Neural cell (in vitro differentiated cells): ENCODE measurements around the gene VSIG10. TPM values are rescaled to one million over a fixed set of nuclear protein-coding genes. Genes with fewer than 3 reads are reported as not detected.

Experiments
- H2AFZ ChIP-seq: fragments of 200-600, 300-800 bp; sonication (generic), shearing (Covaris generic); 2 replicates; pipeline ENCODE4 v1.6.0; 2014; ENCODE audit warnings: low read depth, mild to moderate bottlenecking, antibody characterized with exemption, low read length, moderate library complexity
- H3F3A ChIP-seq: fragments of 200-600 bp; shearing (Covaris generic); 2 replicates; pipeline ENCODE4 v1.6.1; 2016; ENCODE audit warnings: mild to moderate bottlenecking, moderate library complexity, mixed read lengths, antibody characterized with exemption, low read length; ENCODE audit not compliant: insufficient read depth, poor library complexity, severe bottlenecking
- H3K27ac ChIP-seq: fragments of 200-600, 300-800 bp; sonication (generic), shearing (Covaris generic); 2 replicates; pipeline ENCODE4 v1.5.1; 2014; ENCODE audit warnings: mild to moderate bottlenecking, low read length, moderate library complexity
- H3K27me3 ChIP-seq: fragments of 300-800, 200-600 bp; sonication (generic), shearing (Covaris generic); 2 replicates; pipeline ENCODE4 v1.6.0; 2014; ENCODE audit warnings: mild to moderate bottlenecking, low read depth, low read length, moderate library complexity; ENCODE audit not compliant: insufficient read depth
- H3K36me3 ChIP-seq: fragments of 300-800, 200-600 bp; sonication (generic), shearing (Covaris generic); 2 replicates; pipeline ENCODE4 v1.5.1; 2014; ENCODE audit warnings: mild to moderate bottlenecking, antibody characterized with exemption, low read length, moderate library complexity; ENCODE audit not compliant: insufficient read depth
- H3K4me2 ChIP-seq: fragments of 300-800, 200-600 bp; sonication (generic), shearing (Covaris generic); 2 replicates; pipeline ENCODE4 v1.6.0; 2014; ENCODE audit warnings: mild to moderate bottlenecking, low read length
- H3K4me3 ChIP-seq: fragments of 300-800, 200-600 bp; sonication (generic), shearing (Covaris generic); 2 replicates; pipeline ENCODE4 v1.5.1; 2014; ENCODE audit warnings: mild to moderate bottlenecking, low read length, moderate library complexity
- H3K79me2 ChIP-seq: fragments of 200-600 bp; shearing (Covaris generic); replicated peaks from 2 replicates; pipeline ENCODE4 v1.6.0; 2014; ENCODE audit warnings: mild to moderate bottlenecking, low read length, moderate library complexity; ENCODE audit not compliant: insufficient read depth
- H3K9ac ChIP-seq: fragments of 300-800, 200-600 bp; sonication (generic), shearing (Covaris generic); 2 replicates; pipeline ENCODE4 v1.6.1; 2016; ENCODE audit warnings: mild to moderate bottlenecking, low read length, mixed read lengths
- H3K9me2 ChIP-seq: fragments of 200-600 bp; shearing (Covaris generic); 2 replicates; pipeline ENCODE4 v1.6.1; 2016; ENCODE audit warnings: mild to moderate bottlenecking, low read length, mixed read lengths; ENCODE audit not compliant: insufficient read depth
- H3K9me3 ChIP-seq: fragments of 200-600, 300-800 bp; sonication (generic), shearing (Covaris generic); 2 replicates; pipeline ENCODE4 v1.6.1; 2016; ENCODE audit warnings: mild to moderate bottlenecking, mixed run types, low read length, moderate library complexity, mixed read lengths
- H4K20me1 ChIP-seq: fragments of 200-600 bp; shearing (Covaris generic); 2 replicates; pipeline ENCODE4 v1.6.1; 2016; ENCODE audit warnings: mild to moderate bottlenecking, mixed run types; ENCODE audit not compliant: insufficient read depth
- EP300 ChIP-seq: fragments of 450-650 bp; conservative IDR thresholded peaks from 2 replicates; pipeline ENCODE4 v1.6.1; 2014; ENCODE audit warnings: antibody characterized with exemption, mild to moderate bottlenecking, moderate library complexity; ENCODE audit not compliant: poor library complexity, severe bottlenecking
- EZH2 ChIP-seq: fragments of 200-600, 300-800 bp; shearing (Covaris generic), sonication (generic); IDR thresholded peaks from 2 replicates; pipeline ENCODE4 v1.6.1; 2014; ENCODE audit warnings: antibody characterized with exemption, low read length, borderline replicate concordance, mild to moderate bottlenecking; ENCODE audit not compliant: insufficient read depth, poor library complexity, severe bottlenecking
- MXI1 ChIP-seq: fragments of 450-650 bp; conservative IDR thresholded peaks from 2 replicates; pipeline ENCODE4 v1.6.1; 2014; ENCODE audit warnings: antibody characterized with exemption, mild to moderate bottlenecking; ENCODE audit not compliant: poor library complexity, severe bottlenecking
- POLR2AphosphoS5 ChIP-seq: IDR thresholded peaks from 2 replicates; pipeline ENCODE4 v1.6.1; 2012
- RAD21 ChIP-seq: fragments of 450-650 bp; conservative IDR thresholded peaks from 2 replicates; pipeline ENCODE4 v1.6.1; 2014; ENCODE audit warnings: antibody characterized with exemption, mild to moderate bottlenecking, moderate library complexity
- SMC3 ChIP-seq: fragments of 450-650 bp; conservative IDR thresholded peaks from 2 replicates; pipeline ENCODE4 v1.6.1; 2014; ENCODE audit warnings: antibody characterized with exemption, mild to moderate bottlenecking, moderate library complexity; ENCODE audit not compliant: poor library complexity
- TAF1 ChIP-seq: IDR thresholded peaks from 2 replicates; pipeline ENCODE4 v1.6.1; 2012; ENCODE audit warnings: low read depth
- polyA plus RNA-seq: library from polyadenylated mRNA; depleted of rRNA; stranded (reverse); fragments of >200 nt; gene quantifications from 2 replicates; pipeline ENCODE4 v1.2.3, GENCODE V29; 2014
- TF ChIP-seq, protein P1 (sequence below): fragments of 450-650 bp; IDR thresholded peaks from 2 replicates; pipeline ENCODE4 v1.5.1; 2014; ENCODE audit warnings: antibody characterized with exemption, mild to moderate bottlenecking, moderate library complexity; ENCODE audit not compliant: poor library complexity, severe bottlenecking
- TF ChIP-seq, protein P2 (sequence below): IDR thresholded peaks from 2 replicates; pipeline ENCODE4 v1.6.1; 2012; ENCODE audit warnings: borderline replicate concordance

VSIG10 gene
- polyA plus RNA-seq, 1 donor from 2014 or later, result 2.0 TPM

DNA sequence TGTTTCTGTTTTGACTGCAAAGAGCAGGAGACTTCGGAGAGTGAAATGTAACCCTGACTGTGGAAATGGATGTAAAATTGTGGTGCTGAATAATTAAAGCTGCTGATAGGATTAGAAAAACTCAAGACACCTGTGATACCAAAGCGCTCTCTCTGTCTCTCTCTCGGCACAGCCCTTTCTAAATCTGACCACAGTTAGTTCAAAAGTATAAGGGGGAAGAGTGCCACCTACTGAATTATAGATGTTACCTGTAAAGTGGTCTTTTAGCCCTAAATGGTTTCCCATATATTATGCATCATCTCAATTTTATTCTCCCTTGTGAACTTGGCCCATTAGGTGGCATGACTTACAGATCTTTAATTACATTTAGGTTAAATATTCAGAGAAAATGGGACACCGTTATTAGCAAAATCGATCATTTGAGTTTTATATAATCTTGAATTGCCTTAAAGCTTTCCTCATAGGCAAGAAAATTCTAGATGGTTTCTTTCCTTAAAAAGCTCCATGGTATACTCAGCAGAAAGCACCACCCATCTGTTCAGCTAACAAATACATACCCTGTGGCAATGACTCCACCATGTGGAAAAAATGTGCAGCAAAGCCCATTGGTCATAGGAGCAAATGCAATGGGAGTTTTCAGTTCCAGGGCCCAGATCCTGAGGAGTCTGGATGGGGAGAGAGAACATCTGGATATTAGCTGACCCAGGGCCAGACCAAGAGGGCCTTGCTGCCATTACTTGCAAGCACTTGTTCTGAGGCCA is 69.2 kb downstream of the VSIG10 start:
- H3K4me2 ChIP-seq, result no peak overlapping the region
- no peaks in the 10 kb centered on the region for H3K79me2 ChIP-seq
- H3K27me3 ChIP-seq, result no peaks in the 10 kb centered on the region
- no peaks in the 10 kb centered on the region for H3F3A ChIP-seq
- no peak overlapping the region for H2AFZ ChIP-seq
- H3K9ac ChIP-seq, result no peak overlapping the region
- H3K9me3 ChIP-seq, result no peaks in the 10 kb centered on the region
- no peaks in the 10 kb centered on the region for H3K9me2 ChIP-seq
- H3K4me3 ChIP-seq, result no peak overlapping the region
- TF ChIP-seq EP300 (no peak), RAD21 (peak; percentile 69), SMC3 (peak; percentile 70)
- TF ChIP-seq, protein P1, sequence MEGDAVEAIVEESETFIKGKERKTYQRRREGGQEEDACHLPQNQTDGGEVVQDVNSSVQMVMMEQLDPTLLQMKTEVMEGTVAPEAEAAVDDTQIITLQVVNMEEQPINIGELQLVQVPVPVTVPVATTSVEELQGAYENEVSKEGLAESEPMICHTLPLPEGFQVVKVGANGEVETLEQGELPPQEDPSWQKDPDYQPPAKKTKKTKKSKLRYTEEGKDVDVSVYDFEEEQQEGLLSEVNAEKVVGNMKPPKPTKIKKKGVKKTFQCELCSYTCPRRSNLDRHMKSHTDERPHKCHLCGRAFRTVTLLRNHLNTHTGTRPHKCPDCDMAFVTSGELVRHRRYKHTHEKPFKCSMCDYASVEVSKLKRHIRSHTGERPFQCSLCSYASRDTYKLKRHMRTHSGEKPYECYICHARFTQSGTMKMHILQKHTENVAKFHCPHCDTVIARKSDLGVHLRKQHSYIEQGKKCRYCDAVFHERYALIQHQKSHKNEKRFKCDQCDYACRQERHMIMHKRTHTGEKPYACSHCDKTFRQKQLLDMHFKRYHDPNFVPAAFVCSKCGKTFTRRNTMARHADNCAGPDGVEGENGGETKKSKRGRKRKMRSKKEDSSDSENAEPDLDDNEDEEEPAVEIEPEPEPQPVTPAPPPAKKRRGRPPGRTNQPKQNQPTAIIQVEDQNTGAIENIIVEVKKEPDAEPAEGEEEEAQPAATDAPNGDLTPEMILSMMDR, result peak; percentile 58
- H3K36me3 ChIP-seq, result peaks cover 6% of the 10 kb centered on the region
- H3K27ac ChIP-seq, result no peak overlapping the region
- no peaks in the 10 kb centered on the region for H4K20me1 ChIP-seq

DNA sequence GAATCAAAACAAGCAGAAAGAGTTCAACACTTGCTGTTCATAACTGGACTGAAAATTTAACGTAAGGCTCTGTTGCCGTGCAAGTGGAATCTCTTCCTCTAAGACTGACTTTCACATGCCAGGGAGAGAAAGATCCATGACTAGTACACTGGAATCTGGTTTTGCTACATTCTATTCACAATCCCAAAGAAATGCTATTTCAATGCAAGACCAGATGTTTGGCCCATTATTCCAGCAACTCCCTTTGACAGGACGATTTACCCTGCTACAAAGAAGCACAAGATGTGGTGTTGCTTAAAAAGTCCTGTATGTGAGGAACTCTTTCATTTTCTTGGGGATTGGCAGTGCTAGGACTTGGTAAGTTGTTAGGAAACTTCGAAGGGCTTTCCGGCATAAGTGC is 69.9 kb downstream of the VSIG10 start:
- TF ChIP-seq RAD21 (no peak), SMC3 (no peak), MXI1 (no peak), EZH2 (no peak), TAF1 (no peak), EP300 (no peak), POLR2AphosphoS5 (no peak)
- TF ChIP-seq, protein P2, sequence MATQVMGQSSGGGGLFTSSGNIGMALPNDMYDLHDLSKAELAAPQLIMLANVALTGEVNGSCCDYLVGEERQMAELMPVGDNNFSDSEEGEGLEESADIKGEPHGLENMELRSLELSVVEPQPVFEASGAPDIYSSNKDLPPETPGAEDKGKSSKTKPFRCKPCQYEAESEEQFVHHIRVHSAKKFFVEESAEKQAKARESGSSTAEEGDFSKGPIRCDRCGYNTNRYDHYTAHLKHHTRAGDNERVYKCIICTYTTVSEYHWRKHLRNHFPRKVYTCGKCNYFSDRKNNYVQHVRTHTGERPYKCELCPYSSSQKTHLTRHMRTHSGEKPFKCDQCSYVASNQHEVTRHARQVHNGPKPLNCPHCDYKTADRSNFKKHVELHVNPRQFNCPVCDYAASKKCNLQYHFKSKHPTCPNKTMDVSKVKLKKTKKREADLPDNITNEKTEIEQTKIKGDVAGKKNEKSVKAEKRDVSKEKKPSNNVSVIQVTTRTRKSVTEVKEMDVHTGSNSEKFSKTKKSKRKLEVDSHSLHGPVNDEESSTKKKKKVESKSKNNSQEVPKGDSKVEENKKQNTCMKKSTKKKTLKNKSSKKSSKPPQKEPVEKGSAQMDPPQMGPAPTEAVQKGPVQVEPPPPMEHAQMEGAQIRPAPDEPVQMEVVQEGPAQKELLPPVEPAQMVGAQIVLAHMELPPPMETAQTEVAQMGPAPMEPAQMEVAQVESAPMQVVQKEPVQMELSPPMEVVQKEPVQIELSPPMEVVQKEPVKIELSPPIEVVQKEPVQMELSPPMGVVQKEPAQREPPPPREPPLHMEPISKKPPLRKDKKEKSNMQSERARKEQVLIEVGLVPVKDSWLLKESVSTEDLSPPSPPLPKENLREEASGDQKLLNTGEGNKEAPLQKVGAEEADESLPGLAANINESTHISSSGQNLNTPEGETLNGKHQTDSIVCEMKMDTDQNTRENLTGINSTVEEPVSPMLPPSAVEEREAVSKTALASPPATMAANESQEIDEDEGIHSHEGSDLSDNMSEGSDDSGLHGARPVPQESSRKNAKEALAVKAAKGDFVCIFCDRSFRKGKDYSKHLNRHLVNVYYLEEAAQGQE, result no peak
- TF ChIP-seq, protein P1, result no peak
- Histone ChIP-seq H4K20me1 (no peaks in the 10 kb centered on the region), H3K4me3 (no peak overlapping the region), H3F3A (no peaks in the 10 kb centered on the region), H3K27me3 (no peaks in the 10 kb centered on the region), H3K9me3 (no peaks in the 10 kb centered on the region), H3K27ac (no peak overlapping the region), H2AFZ (no peak overlapping the region), H3K9me2 (no peaks in the 10 kb centered on the region), H3K79me2 (no peaks in the 10 kb centered on the region), H3K4me2 (no peak overlapping the region), H3K36me3 (peaks cover 6% of the 10 kb centered on the region), H3K9ac (no peak overlapping the region)
